ENCODE data around the gene ASTN2. TPM values are rescaled to one million over a fixed set of nuclear protein-coding genes. Genes with fewer than 3 reads are reported as not detected.

The ASTN2 gene
- total RNA-seq, 2 donors from 2014 or later: 113 to 153 TPM

GRCh38 chr9:116873491-116873890 is 541.4 kb downstream of the ASTN2 start:
- Histone ChIP-seq H3K27me3 (replicated peaks; ENCODE audit: insufficient read depth) (no peaks in the 10 kb centered on the region), H3K4me3 (no peak overlapping the region), H3K4me1 (replicated peaks) (no peaks in the 10 kb centered on the region), H3K27ac (no peak overlapping the region), H3K9me3 (no peaks in the 10 kb centered on the region), H3K36me3 (no peaks in the 10 kb centered on the region)
- TF ChIP-seq POLR2A (IDR thresholded peaks at IDR 0.05) (no peak), POLR2AphosphoS5 (IDR thresholded peaks at IDR 0.05) (no peak), CTCF (IDR thresholded peaks at IDR 0.05) (no peak)
- intact Hi-C loops (cut with DNase I): no loop called here
- 98% methylated on average over 2 of the region's 2 CpGs for WGBS
- DNase-seq (ENCODE audit: low spot score): no peak

- 74% methylated on average over 3 of the region's 3 CpGs for WGBS
- intact Hi-C loops (cut with DNase I): no loop called here
- no peaks in the 10 kb centered on the region for H3K9me3 ChIP-seq
- no peak for DNase-seq (ENCODE audit: low spot score)
- no peak overlapping the region for H3K4me3 ChIP-seq
- no peak overlapping the region for H3K27ac ChIP-seq
- TF ChIP-seq POLR2A (IDR thresholded peaks at IDR 0.05) (no peak), POLR2AphosphoS5 (IDR thresholded peaks at IDR 0.05) (no peak), CTCF (IDR thresholded peaks at IDR 0.05) (no peak)
- no peaks in the 10 kb centered on the region for H3K4me1 ChIP-seq (replicated peaks)
- H3K27me3 ChIP-seq (replicated peaks; ENCODE audit: insufficient read depth): no peaks in the 10 kb centered on the region
- no peaks in the 10 kb centered on the region for H3K36me3 ChIP-seq
These were observed 544.3 kb downstream of the ASTN2 start for GRCh38 chr9:116870566-116870965.

GRCh38 chr9:116868201-116868600 is 546.7 kb downstream of the ASTN2 start:
- WGBS: 50% methylated on average over 3 of the region's 3 CpGs
- intact Hi-C loops (cut with DNase I): loop anchor here (10.0 kb wide), 1 partner anchor 133 kb away; no protein-coding TSS in a partner anchor

GRCh38 chr9:116861321-116861720 is 553.5 kb downstream of the ASTN2 start:
- no peak for TF ChIP-seq POLR2A (IDR thresholded peaks at IDR 0.05)
- no peak for TF ChIP-seq POLR2AphosphoS5 (IDR thresholded peaks at IDR 0.05)
- no peak for TF ChIP-seq CTCF (IDR thresholded peaks at IDR 0.05)
- intact Hi-C loops (cut with DNase I): loop anchor here (10.0 kb wide), 1 partner anchor 127 kb away; no protein-coding TSS in a partner anchor

More at GRCh38 chr9:116868201-116868600, 546.7 kb downstream of the ASTN2 start:
- Histone ChIP-seq H3K27ac (no peak overlapping the region), H3K4me1 (replicated peaks) (no peaks in the 10 kb centered on the region), H3K27me3 (replicated peaks; ENCODE audit: insufficient read depth) (no peaks in the 10 kb centered on the region), H3K4me3 (no peak overlapping the region), H3K36me3 (no peaks in the 10 kb centered on the region), H3K9me3 (no peaks in the 10 kb centered on the region)
- TF ChIP-seq POLR2AphosphoS5 (IDR thresholded peaks at IDR 0.05) (no peak), POLR2A (IDR thresholded peaks at IDR 0.05) (no peak), CTCF (IDR thresholded peaks at IDR 0.05) (no peak)
- no peak for DNase-seq (ENCODE audit: low spot score)

GRCh38 chr9:116860509-116861120 is 554.2 kb downstream of the ASTN2 start:
- intact Hi-C loops (cut with DNase I): loop anchor here (10.0 kb wide), 1 partner anchor 126 kb away; no protein-coding TSS in a partner anchor
- H3K36me3 ChIP-seq: no peaks in the 10 kb centered on the region
- H3K4me1 ChIP-seq (replicated peaks): no peaks in the 10 kb centered on the region
- TF ChIP-seq CTCF (IDR thresholded peaks at IDR 0.05): peak; percentile 50 to 86 (median 66)
- peak; percentile 42 for TF ChIP-seq POLR2AphosphoS5 (IDR thresholded peaks at IDR 0.05)
- no peak for TF ChIP-seq POLR2A (IDR thresholded peaks at IDR 0.05)
- H3K27me3 ChIP-seq (replicated peaks; ENCODE audit: insufficient read depth): no peaks in the 10 kb centered on the region
- DNase-seq (ENCODE audit: low spot score): peak; percentile 46
- WGBS: 63% methylated on average over 3 of the region's 3 CpGs
- no peak overlapping the region for H3K4me3 ChIP-seq
- no peak overlapping the region for H3K27ac ChIP-seq
- H3K9me3 ChIP-seq: no peaks in the 10 kb centered on the region

More at GRCh38 chr9:116861321-116861720, 553.5 kb downstream of the ASTN2 start:
- H3K9me3 ChIP-seq: no peaks in the 10 kb centered on the region
- H3K27ac ChIP-seq: no peak overlapping the region
- H3K4me1 ChIP-seq (replicated peaks): no peaks in the 10 kb centered on the region
- H3K27me3 ChIP-seq (replicated peaks; ENCODE audit: insufficient read depth): no peaks in the 10 kb centered on the region
- H3K4me3 ChIP-seq: no peak overlapping the region
- no peaks in the 10 kb centered on the region for H3K36me3 ChIP-seq
- DNase-seq (ENCODE audit: low spot score): no peak

All from prostate gland (tissue), 2 donors.